K562 (cell line): ENCODE data around the gene CGB3.

Experiments
- CREB1 ChIP-seq, 2 experiments: sonication (generic) in 1 of 2; formaldehyde crosslinking in 1 of 2; IDR thresholded peaks; 2 replicates each; pipeline versions ENCODE4 v1.6.1 to v1.8.0; 2012 to 2022; ENCODE audit warnings: inconsistent platforms in 1 of 2, mild to moderate bottlenecking in 1 of 2, missing genetic modification reagents in 1 of 2, moderate library complexity in 1 of 2
- FOXJ3 ChIP-seq: sonication (generic); formaldehyde crosslinking; IDR thresholded peaks from 2 replicates; pipeline ENCODE4 v1.4.0; 2020; ENCODE audit warnings: mild to moderate bottlenecking, missing genetic modification reagents
- MTA3 ChIP-seq: fragments of 450-650 bp; formaldehyde crosslinking; IDR thresholded peaks from 2 replicates; pipeline ENCODE4 v1.6.1; 2017; ENCODE audit warnings: mild to moderate bottlenecking, borderline replicate concordance
- NR2F6 ChIP-seq: fragments of 450-650 bp; formaldehyde crosslinking; IDR thresholded peaks from 2 replicates; pipeline ENCODE4 v1.4.0; 2020; ENCODE audit warnings: mild to moderate bottlenecking
- POLR2A ChIP-seq: fragments of 450-650 bp; conservative IDR thresholded peaks from 2 replicates; pipeline ENCODE4 v1.6.1; 2016
- POLR2G ChIP-seq: fragments of 200-400 bp; formaldehyde crosslinking; IDR thresholded peaks from 2 replicates; pipeline ENCODE4 v1.6.1; 2017; ENCODE audit warnings: low read depth, mild to moderate bottlenecking, antibody characterized with exemption, low read length, moderate library complexity
- ZFP36 ChIP-seq: fragments of 150-350 bp; IDR thresholded peaks from 2 replicates; pipeline ENCODE4 v1.6.1; 2018; ENCODE audit warnings: low read length, low read depth; ENCODE audit not compliant: partially characterized antibody
- ZNF639 ChIP-seq, 2 experiments: fragments of 200-800 bp in 1 of 2; sonication (Bioruptor generic) in 1 of 2; sonication (generic) in 1 of 2; formaldehyde crosslinking in 1 of 2; IDR thresholded peaks in 1 of 2; conservative IDR thresholded peaks in 1 of 2; 2 replicates each; pipeline versions ENCODE4 v1.5.0 to v1.6.1; 2016 to 2020; ENCODE audit warnings: missing compliant biosample characterization in 1 of 2, missing genetic modification characterization in 1 of 2, missing genetic modification reagents in 1 of 2
- TF ChIP-seq, protein P1 (sequence below), 3 experiments: IDR thresholded peaks in 2 of 3; conservative IDR thresholded peaks in 1 of 3; 2 replicates each; pipeline ENCODE4 v1.5.1; 2011 to 2012; ENCODE audit warnings: low read length in 3 of 3, mild to moderate bottlenecking in 3 of 3, control low read depth in 2 of 3, improper control_type of control experiment in 1 of 3, inconsistent platforms in 1 of 3, low read depth in 1 of 3, mixed read lengths in 1 of 3, moderate library complexity in 1 of 3; ENCODE audit not compliant: insufficient read depth in 2 of 3

DNA sequence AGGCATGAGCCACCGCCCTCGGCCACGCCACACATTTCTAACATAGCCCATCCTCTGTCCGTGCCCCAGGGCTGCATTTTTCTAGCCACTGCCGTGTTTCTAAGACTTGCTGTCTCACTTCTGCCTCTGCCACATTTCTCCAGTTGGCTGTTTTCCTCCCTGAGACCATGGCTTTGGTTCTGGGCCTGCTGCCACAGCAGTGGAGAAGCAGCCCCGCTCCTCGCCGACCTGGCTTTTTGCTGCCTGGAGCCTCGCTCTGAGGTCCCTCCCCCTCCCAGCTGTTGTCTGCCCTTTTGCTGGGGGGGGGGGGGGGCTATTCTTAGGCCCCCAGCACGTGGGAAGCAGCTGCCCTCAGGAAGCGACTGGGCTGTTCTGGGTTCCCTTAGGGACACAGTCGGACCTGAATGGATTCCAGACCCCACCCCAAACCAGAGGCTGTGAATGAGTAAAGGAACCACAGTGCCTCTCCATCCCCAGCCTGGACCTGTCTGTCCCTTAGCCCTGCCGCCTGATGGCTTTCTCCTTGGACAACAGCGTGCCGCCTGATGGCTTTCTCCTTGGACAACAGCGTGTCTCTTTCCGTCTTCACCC, 34.3 kb downstream of the CGB3 start:
- TF ChIP-seq ZFP36 (no peak), NR2F6 (CRISPR knock-in tag) (no peak), CREB1 (IDR thresholded peaks at IDR 0.05) (no peak), CREB1 (CRISPR knock-in tag; IDR thresholded peaks at IDR 0.05) (no peak), POLR2G (no peak), POLR2A (no peak), MTA3 (no peak), ZNF639 (CRISPR knock-in tag; conservative IDR thresholded peaks at IDR 0.05 in 1 of 2, IDR thresholded peaks at IDR 0.05 in 1 of 2) (no peak), FOXJ3 (CRISPR knock-in tag) (no peak)
- TF ChIP-seq, protein P1, sequence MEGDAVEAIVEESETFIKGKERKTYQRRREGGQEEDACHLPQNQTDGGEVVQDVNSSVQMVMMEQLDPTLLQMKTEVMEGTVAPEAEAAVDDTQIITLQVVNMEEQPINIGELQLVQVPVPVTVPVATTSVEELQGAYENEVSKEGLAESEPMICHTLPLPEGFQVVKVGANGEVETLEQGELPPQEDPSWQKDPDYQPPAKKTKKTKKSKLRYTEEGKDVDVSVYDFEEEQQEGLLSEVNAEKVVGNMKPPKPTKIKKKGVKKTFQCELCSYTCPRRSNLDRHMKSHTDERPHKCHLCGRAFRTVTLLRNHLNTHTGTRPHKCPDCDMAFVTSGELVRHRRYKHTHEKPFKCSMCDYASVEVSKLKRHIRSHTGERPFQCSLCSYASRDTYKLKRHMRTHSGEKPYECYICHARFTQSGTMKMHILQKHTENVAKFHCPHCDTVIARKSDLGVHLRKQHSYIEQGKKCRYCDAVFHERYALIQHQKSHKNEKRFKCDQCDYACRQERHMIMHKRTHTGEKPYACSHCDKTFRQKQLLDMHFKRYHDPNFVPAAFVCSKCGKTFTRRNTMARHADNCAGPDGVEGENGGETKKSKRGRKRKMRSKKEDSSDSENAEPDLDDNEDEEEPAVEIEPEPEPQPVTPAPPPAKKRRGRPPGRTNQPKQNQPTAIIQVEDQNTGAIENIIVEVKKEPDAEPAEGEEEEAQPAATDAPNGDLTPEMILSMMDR (IDR thresholded peaks at IDR 0.05 in 2 of 3, conservative IDR thresholded peaks at IDR 0.05 in 1 of 3; ENCODE audit: insufficient read depth in 2 of 3, low read depth in 1 of 3, low read length in 3 of 3) = no peak
